Ascending aorta (tissue), 2 donors: Measurements from ENCODE around the gene RPS6KA2. TPM values are rescaled to one million over a fixed set of nuclear protein-coding genes. Genes with fewer than 3 reads are reported as not detected.

ENCODE experiments used
- DNase-seq, 2 donors: peaks; one replicate each; pipeline ENCODE4 v3.0.0-alpha.2; 2019; ENCODE audit warnings: low spot score in 2 of 2
- H3K27ac ChIP-seq, 2 donors: fragments of 200-600 bp; sonication (generic); one replicate each; pipeline ENCODE4 v1.5.1; 2016 to 2017; ENCODE audit warnings: mild to moderate bottlenecking in 1 of 2
- H3K27me3 ChIP-seq: fragments of 200-600 bp; sonication (generic); one replicate; pipeline ENCODE4 v1.5.1; 2017
- H3K36me3 ChIP-seq, 2 donors: fragments of 200-600 bp; sonication (generic); one replicate each; pipeline ENCODE4 v1.5.1; 2016
- H3K4me1 ChIP-seq, 2 donors: fragments of 200-600 bp; sonication (generic); one replicate each; pipeline ENCODE4 v1.5.1; 2016 to 2017; ENCODE audit warnings: mild to moderate bottlenecking in 1 of 2
- H3K4me3 ChIP-seq, 2 donors: fragments of 200-600 bp; sonication (generic); one replicate each; pipeline ENCODE4 v1.5.1; 2016 to 2017; ENCODE audit warnings: mild to moderate bottlenecking in 1 of 2
- H3K9me3 ChIP-seq, 2 donors: fragments of 200-600 bp; sonication (generic); one replicate each; pipeline ENCODE4 v1.5.1; 2016
- intact Hi-C: fragments of 100-400 bp; cut with DNase I; formaldehyde crosslinking; loops from one replicate; pipeline ENCODE4 v1.15.1; 2023
- total RNA-seq: library from RNA; depleted of rRNA; stranded (reverse); fragments of >200 nt; gene quantifications from one replicate; pipeline ENCODE4 v1.1.0, GENCODE V29; 2016
- TF ChIP-seq, protein P1 (sequence below), 3 experiments: fragments of 200-600 bp in 2 of 3; fragments of 450-650 bp in 1 of 3; sonication (generic) in 2 of 3; IDR thresholded peaks; one replicate each; pipeline ENCODE4 v1.5.1; 2016 to 2019; ENCODE audit warnings: antibody characterized with exemption in 3 of 3, mild to moderate bottlenecking in 1 of 3, moderate library complexity in 1 of 3

RPS6KA2 gene
- total RNA-seq, 1 donor from 2014 or later: 196 TPM

DNA sequence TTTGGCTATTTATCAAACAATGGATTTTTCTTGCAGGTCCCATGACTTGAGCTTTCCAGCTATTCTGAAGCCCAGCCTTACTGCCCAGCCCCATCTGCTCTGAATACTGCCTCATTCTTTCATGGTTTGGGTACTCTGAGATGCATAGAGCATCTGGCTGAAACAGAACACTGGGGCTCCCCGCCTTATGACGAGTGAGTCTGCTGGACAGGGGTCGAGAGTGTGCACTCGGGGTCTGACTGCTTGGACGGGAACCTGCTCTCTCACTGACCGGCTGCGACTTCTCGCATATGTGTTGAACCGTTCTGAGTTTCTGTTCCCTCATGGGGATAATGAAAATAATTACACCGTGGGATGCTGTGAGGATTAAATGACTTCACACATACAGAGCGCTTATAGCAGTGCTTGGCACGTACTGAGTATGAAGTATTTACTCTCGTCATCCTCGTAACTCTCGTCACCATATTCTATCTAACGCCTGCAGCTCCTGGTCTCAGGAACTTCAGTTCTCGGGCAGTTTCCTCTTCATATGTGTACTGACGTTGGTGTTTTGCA lies 184.8 kb downstream of the RPS6KA2 start:
- H3K9me3 ChIP-seq: no peaks in the 10 kb centered on the region
- no peak overlapping the region for H3K4me3 ChIP-seq
- no peaks in the 10 kb centered on the region for H3K27me3 ChIP-seq
- H3K36me3 ChIP-seq: peaks cover 3 to 33% of the 10 kb centered on the region in 2 donors
- no peak overlapping the region for H3K27ac ChIP-seq
- no peaks in the 10 kb centered on the region for H3K4me1 ChIP-seq
- intact Hi-C loops: loop anchor here (10.0 kb wide), 1 partner anchor 313 kb away; no protein-coding TSS in a partner anchor
- no peak for DNase-seq
- TF ChIP-seq, protein P1, sequence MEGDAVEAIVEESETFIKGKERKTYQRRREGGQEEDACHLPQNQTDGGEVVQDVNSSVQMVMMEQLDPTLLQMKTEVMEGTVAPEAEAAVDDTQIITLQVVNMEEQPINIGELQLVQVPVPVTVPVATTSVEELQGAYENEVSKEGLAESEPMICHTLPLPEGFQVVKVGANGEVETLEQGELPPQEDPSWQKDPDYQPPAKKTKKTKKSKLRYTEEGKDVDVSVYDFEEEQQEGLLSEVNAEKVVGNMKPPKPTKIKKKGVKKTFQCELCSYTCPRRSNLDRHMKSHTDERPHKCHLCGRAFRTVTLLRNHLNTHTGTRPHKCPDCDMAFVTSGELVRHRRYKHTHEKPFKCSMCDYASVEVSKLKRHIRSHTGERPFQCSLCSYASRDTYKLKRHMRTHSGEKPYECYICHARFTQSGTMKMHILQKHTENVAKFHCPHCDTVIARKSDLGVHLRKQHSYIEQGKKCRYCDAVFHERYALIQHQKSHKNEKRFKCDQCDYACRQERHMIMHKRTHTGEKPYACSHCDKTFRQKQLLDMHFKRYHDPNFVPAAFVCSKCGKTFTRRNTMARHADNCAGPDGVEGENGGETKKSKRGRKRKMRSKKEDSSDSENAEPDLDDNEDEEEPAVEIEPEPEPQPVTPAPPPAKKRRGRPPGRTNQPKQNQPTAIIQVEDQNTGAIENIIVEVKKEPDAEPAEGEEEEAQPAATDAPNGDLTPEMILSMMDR (IDR thresholded peaks at IDR 0.05): no peak

GRCh38 chr6:166441325-166442078 lies 185.5 kb downstream of the RPS6KA2 start:
- TF ChIP-seq, protein P1 (IDR thresholded peaks at IDR 0.05): no peak
- Histone ChIP-seq H3K4me1 (no peaks in the 10 kb centered on the region), H3K4me3 (no peak overlapping the region), H3K27ac (no peak overlapping the region), H3K9me3 (no peaks in the 10 kb centered on the region), H3K27me3 (no peaks in the 10 kb centered on the region), H3K36me3 (peaks cover 3 to 28% of the 10 kb centered on the region in 2 donors)
- intact Hi-C loops: loop anchor here (10.0 kb wide), 1 partner anchor 313 kb away; no protein-coding TSS in a partner anchor
- no peak for DNase-seq

- Histone ChIP-seq H3K36me3 (peaks cover 0 to 24% of the 10 kb centered on the region in 2 donors), H3K27ac (no peak overlapping the region)
- TF ChIP-seq, protein P1 (IDR thresholded peaks at IDR 0.05): no peak
Observed at GRCh38 chr6:166440729-166441128, 186.3 kb downstream of the RPS6KA2 start.

DNA sequence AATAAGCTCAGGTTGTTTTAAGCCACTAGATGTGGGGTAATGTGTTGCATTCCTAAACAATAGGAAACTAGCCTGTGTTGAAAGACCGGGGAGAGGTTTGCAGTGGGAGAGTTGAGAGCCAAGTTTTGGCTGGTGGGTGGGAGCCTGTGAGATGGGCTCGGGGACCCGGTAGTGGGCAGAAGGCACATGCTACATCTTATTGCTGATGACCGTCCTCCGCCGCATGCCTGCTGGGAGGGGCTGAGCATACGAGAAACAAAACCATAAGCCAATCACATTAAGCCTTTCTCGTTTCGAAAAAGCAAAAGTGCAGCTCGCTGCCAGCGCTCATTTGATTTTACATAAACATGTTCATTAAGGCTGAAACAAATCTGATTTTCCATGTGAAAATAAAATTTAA lies 186.9 kb downstream of the RPS6KA2 start:
- TF ChIP-seq, protein P1 (IDR thresholded peaks at IDR 0.05): no peak
- H3K4me3 ChIP-seq: no peak overlapping the region
- H3K36me3 ChIP-seq: peaks cover 0 to 27% of the 10 kb centered on the region in 2 donors
- intact Hi-C loops: loop anchor here (10.0 kb wide), 1 partner anchor 315 kb away; no protein-coding TSS in a partner anchor
- H3K9me3 ChIP-seq: no peaks in the 10 kb centered on the region
- H3K4me1 ChIP-seq: no peaks in the 10 kb centered on the region
- H3K27me3 ChIP-seq: no peaks in the 10 kb centered on the region
- H3K27ac ChIP-seq: no peak overlapping the region
- DNase-seq: no peak

More at GRCh38 chr6:166440729-166441128, 186.3 kb downstream of the RPS6KA2 start:
- Histone ChIP-seq H3K9me3 (no peaks in the 10 kb centered on the region), H3K27me3 (no peaks in the 10 kb centered on the region), H3K4me1 (no peaks in the 10 kb centered on the region), H3K4me3 (no peak overlapping the region)
- intact Hi-C loops: loop anchor here (10.0 kb wide), 1 partner anchor 314 kb away; no protein-coding TSS in a partner anchor
- DNase-seq: no peak

DNA sequence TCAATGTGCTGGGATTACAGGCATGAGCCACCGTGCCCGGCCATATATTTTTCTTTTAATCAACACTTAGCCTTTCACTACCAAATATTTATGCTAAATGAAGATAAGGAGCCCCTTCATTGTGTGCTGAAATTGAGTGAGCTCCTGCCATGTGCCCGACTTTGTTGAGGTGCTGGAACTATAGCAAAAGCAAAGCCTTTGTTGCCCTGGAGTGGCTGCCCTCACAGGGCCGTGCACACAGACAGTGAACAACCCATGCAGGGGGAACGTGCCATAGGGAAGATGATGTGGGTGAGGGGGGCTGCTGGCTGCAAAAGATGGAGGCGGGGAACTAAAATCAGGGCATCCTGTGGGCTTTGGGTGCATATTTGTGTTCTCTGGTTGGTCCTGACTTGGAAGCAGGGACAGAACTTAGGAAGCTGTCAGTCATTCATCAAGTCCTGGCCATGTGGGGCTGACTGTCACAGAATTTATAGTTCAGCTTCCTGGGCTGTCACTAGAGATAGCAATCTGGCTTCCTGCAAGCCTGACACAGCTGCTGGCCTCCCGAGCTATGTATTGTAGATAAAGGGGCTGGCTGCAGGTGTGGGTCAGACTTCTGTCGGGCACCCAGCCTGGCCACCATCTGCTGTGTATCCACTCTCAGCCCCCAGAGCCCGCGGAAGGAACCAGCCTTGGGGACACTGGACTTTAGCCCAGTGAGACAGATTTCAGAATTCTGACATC lies 187.5 kb downstream of the RPS6KA2 start:
- no peak overlapping the region for H3K27ac ChIP-seq
- no peaks in the 10 kb centered on the region for H3K9me3 ChIP-seq
- intact Hi-C loops: loop anchor here (10.0 kb wide), 1 partner anchor 315 kb away; no protein-coding TSS in a partner anchor
- no peaks in the 10 kb centered on the region for H3K27me3 ChIP-seq
- no peak for DNase-seq
- TF ChIP-seq, protein P1 (IDR thresholded peaks at IDR 0.05): no peak
- no peak overlapping the region for H3K4me3 ChIP-seq
- peaks cover 0 to 22% of the 10 kb centered on the region in 2 donors for H3K36me3 ChIP-seq
- no peaks in the 10 kb centered on the region for H3K4me1 ChIP-seq
